Spinal cord (tissue), 10 donors: ENCODE data around the gene BICDL1. TPM values are rescaled to one million over a fixed set of nuclear protein-coding genes. Genes with fewer than 3 reads are reported as not detected.

ENCODE experiments used
- DNase-seq, 6 donors: peaks; one replicate each; pipeline versions ENCODE4 v3.0.0 to v3.0.0-alpha.2; 2013 to 2015; ENCODE audit warnings: low spot score in 6 of 6, low read depth in 4 of 6
- H3K27ac ChIP-seq: one replicate; pipeline ENCODE4 v1.5.1; 2013; ENCODE audit warnings: low read depth, low read length, control low read depth
- H3K27me3 ChIP-seq: one replicate; pipeline ENCODE4 v1.6.1; 2013; ENCODE audit warnings: low read length; ENCODE audit not compliant: control insufficient read depth, insufficient read depth
- H3K36me3 ChIP-seq: one replicate; pipeline ENCODE4 v1.6.1; 2013; ENCODE audit warnings: low read length; ENCODE audit not compliant: control insufficient read depth, insufficient read depth
- H3K4me1 ChIP-seq: one replicate; pipeline ENCODE4 v1.6.1; 2013; ENCODE audit warnings: low read length; ENCODE audit not compliant: control insufficient read depth, insufficient read depth
- H3K4me3 ChIP-seq: one replicate; pipeline ENCODE4 v1.5.1; 2013; ENCODE audit warnings: low read depth, low read length, control low read depth
- H3K9me3 ChIP-seq: one replicate; pipeline ENCODE4 v1.6.1; 2013; ENCODE audit warnings: low read length; ENCODE audit not compliant: control insufficient read depth, insufficient read depth
- WGBS: methylation state at CpG from one replicate; pipeline ENCODE4 v1.1.5; 2013; ENCODE audit warnings: missing lambda C conversion rate; ENCODE audit not compliant: insufficient coverage; 5-methylcytosine and 5-hydroxymethylcytosine counted together
- polyA plus RNA-seq, 2 donors: library from polyadenylated mRNA; unstranded; fragments of 120-200 nt; gene quantifications; one replicate each; pipeline ENCODE4 v1.2.1, GENCODE V29; 2013; ENCODE audit not compliant: insufficient read length in 2 of 2
- total RNA-seq, 2 donors: library from RNA; depleted of rRNA in 1 of 2; stranded (reverse); fragments of 120-200 nt in 1 of 2; fragments of >200 nt in 1 of 2; gene quantifications; one replicate each; pipeline versions ENCODE4 v1.2.3 to v1.2.4, GENCODE V29; 2013 to 2014
- donor health status: healthy.

Gene BICDL1
- total and polyA plus RNA-seq, 4 donors: 11.7 to 55.1 (median 30.1) TPM

DNA sequence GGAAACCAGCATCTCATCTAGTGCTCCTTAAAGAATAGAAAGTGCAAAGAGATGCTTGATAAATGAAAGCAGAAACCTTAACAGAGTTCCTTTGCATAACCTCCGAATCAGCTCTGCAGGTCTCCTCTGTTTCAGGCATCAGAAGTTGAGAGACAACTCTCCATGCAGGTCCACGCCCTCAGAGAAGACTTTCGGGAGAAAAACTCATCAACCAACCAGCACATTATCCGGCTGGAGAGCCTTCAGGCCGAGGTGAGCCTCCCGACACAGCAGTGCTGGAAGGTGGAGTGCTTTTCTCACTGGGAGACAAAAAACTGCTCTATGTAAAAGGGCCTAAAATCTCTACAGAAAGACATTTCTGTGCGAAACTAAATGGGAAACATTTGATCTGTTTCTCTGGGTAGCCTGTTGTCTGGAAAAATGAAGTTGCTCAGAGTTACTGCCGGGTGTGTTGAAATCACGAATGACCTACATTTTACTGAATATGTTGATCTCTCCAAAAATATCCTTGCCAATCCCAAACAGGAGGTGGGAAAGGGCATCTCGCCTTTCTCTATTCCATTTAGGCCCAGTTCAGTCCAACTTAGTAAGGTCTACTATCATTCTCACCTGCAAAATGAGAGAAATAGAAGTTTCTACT is 72.7 kb downstream of the BICDL1 start:
- H3K9me3 ChIP-seq: no peaks in the 10 kb centered on the region
- H3K27ac ChIP-seq: no peak overlapping the region
- peaks cover 5% of the 10 kb centered on the region for H3K36me3 ChIP-seq
- DNase-seq: no peak
- H3K4me1 ChIP-seq: peaks cover 18% of the 10 kb centered on the region
- H3K4me3 ChIP-seq: no peak overlapping the region
- 88% methylated on average over 2 of the region's 10 CpGs for WGBS
- H3K27me3 ChIP-seq: no peaks in the 10 kb centered on the region

DNA sequence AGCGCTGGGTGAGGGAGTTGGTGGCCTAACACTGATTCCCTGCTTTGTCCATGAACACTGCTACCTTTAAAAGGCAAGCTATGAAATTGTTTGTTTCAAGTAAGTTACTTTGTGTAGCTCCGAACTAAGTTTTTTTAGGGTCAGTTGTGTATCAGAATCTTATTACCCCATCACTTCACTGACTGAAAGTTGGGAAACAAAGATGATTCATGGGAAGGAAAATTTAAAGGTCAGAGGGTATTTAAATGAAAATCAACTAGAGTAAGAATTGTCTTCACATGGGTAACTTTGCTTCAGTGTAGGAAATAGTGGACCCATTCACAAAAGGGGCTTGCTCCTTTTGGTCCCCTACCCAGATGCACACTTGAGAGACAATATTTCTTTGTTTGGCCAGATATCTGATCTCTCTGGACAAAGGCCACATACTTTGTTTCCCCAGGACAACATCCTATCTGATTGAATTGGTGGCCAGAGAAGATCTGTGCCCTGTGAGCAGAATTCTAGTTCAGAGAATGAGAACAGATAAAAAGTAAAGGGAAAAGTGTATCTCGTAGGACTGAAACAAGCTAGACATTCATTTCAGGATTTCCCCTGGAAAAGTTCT is 74.0 kb downstream of the BICDL1 start:
- WGBS: 100% methylated on average over 1 of the region's 3 CpGs

GRCh38 chr12:120064054-120064940 is 75.3 kb downstream of the BICDL1 start:
- Histone ChIP-seq H3K4me3 (no peak overlapping the region), H3K4me1 (peaks cover 18% of the 10 kb centered on the region), H3K27ac (no peak overlapping the region), H3K36me3 (peaks cover 5% of the 10 kb centered on the region), H3K9me3 (no peaks in the 10 kb centered on the region), H3K27me3 (no peaks in the 10 kb centered on the region)
- WGBS: 74% methylated on average over 14 of the region's 16 CpGs
- no peak for DNase-seq

More for the DNA sequence above, 74.0 kb downstream of the BICDL1 start:
- Histone ChIP-seq H3K36me3 (peaks cover 5% of the 10 kb centered on the region), H3K27ac (no peak overlapping the region), H3K9me3 (no peaks in the 10 kb centered on the region), H3K4me3 (no peak overlapping the region), H3K27me3 (no peaks in the 10 kb centered on the region), H3K4me1 (peaks cover 18% of the 10 kb centered on the region)
- no peak for DNase-seq

DNA sequence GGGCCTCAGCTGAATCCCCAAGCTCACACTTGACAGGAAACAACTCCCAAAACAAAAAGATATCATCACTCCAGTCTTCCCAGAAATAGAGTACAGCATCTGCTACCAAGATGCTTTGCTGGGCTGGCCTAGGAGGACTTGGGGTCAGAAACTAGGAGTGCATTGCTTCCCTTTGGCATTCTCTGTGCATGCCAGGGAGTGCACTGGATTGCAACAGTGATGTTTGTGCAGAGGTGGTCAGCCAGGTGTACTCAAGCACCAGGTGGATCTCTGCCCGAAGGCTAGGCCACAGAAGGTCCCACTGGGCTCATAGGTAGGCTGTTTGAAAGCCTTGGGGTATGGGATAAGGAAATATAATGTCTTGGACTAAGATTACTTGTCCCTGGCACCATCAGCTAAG is 76.4 kb downstream of the BICDL1 start:
- peaks cover 5% of the 10 kb centered on the region for H3K36me3 ChIP-seq
- H3K27me3 ChIP-seq: no peaks in the 10 kb centered on the region
- no peak overlapping the region for H3K4me3 ChIP-seq
- no peaks in the 10 kb centered on the region for H3K9me3 ChIP-seq
- no peak for DNase-seq
- WGBS: 90% methylated on average over 1 of the region's 1 CpG
- H3K4me1 ChIP-seq: peaks cover 18% of the 10 kb centered on the region
- H3K27ac ChIP-seq: no peak overlapping the region

DNA sequence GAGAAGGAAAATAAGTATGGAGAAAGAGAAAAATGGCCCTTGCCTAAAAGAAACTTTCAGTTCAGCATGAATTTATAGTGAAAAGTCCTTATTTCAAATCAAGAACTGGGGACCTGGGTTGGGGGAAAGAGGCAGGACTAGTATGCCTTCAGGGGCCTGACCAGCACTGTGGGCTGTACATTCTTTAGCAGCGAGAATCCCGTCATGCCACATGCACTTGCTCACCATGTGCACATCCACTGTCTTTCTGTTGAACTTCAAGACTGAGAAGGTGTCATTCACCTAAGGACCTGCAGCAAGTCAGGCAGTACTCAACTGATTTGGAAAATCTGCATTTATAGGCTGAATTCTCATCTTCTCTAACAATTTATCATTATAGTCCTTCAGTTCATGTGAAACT is 77.3 kb downstream of the BICDL1 start:
- Histone ChIP-seq H3K4me1 (peaks cover 18% of the 10 kb centered on the region), H3K27me3 (no peaks in the 10 kb centered on the region), H3K27ac (no peak overlapping the region), H3K36me3 (peaks cover 5% of the 10 kb centered on the region), H3K4me3 (no peak overlapping the region), H3K9me3 (no peaks in the 10 kb centered on the region)
- DNase-seq: no peak
- WGBS: 87% methylated on average over 2 of the region's 2 CpGs

DNA sequence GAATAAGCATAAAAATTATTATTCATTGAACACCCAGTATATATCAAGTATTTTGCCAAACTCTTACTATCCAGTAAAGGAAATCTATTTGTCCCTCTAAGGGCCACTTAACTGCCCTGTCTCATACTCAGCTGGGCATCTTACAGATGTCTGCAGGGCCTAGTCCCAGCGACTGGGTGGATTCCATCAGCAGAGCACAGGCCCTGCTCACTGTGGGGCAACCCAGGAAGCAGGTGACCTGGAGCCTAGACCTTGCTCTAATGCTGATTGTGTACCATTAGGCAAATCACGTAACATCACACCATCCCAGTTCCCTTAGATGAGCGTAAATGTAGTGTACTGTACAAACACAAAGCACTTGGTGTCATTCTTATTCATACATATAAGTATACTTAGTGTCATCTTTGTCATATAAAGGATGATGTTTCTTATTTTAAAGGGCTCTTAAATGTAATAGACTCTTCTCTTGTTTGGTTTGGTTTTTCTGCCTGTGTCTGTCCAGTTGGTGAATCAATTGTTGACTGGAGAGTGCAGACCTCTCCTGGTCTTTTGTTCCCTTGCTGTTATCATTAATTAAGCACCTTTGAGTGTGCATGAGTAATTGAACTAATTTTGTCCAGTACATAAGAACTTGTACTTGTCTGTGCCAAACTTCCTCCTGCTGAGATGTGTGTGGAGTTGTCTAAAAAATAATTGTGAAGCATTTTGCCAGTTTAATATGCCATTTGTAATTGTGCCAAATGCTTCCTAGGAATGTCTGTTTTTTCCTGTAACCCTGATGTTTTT is 78.2 kb downstream of the BICDL1 start:
- Histone ChIP-seq H3K4me1 (peaks cover 18% of the 10 kb centered on the region), H3K36me3 (peaks cover 9% of the 10 kb centered on the region), H3K4me3 (no peak overlapping the region), H3K27me3 (no peaks in the 10 kb centered on the region), H3K9me3 (no peaks in the 10 kb centered on the region), H3K27ac (no peak overlapping the region)
- 50% methylated on average over 1 of the region's 3 CpGs for WGBS
- DNase-seq: peak in 1 of 6 donors; percentile 38

- Histone ChIP-seq H3K36me3 (peaks cover 15% of the 10 kb centered on the region), H3K27ac (no peak overlapping the region), H3K4me1 (peaks cover 18% of the 10 kb centered on the region), H3K27me3 (no peaks in the 10 kb centered on the region), H3K4me3 (no peak overlapping the region), H3K9me3 (no peaks in the 10 kb centered on the region)
- peak in 1 of 6 donors; percentile 28 for DNase-seq
- 79% methylated on average over 3 of the region's 3 CpGs for WGBS
Observed at GRCh38 chr12:120067901-120068300, 78.9 kb downstream of the BICDL1 start.

GRCh38 chr12:120069278-120069677 is 80.2 kb downstream of the BICDL1 start:
- Histone ChIP-seq H3K27ac (no peak overlapping the region), H3K4me3 (no peak overlapping the region), H3K27me3 (no peaks in the 10 kb centered on the region), H3K4me1 (peaks cover 13% of the 10 kb centered on the region), H3K9me3 (no peaks in the 10 kb centered on the region), H3K36me3 (peaks cover 19% of the 10 kb centered on the region)
- no CpG with 5 or more reads among the region's 5 CpGs for WGBS
- no peak for DNase-seq

- no peak for DNase-seq
- 83% methylated on average over 5 of the region's 6 CpGs for WGBS
- no peaks in the 10 kb centered on the region for H3K4me1 ChIP-seq
Observed at GRCh38 chr12:120071493-120072020, 82.5 kb downstream of the BICDL1 start.

More at GRCh38 chr12:120071493-120072020, 82.5 kb downstream of the BICDL1 start:
- Histone ChIP-seq H3K9me3 (no peaks in the 10 kb centered on the region), H3K4me3 (no peak overlapping the region), H3K36me3 (peaks cover 16% of the 10 kb centered on the region), H3K27ac (no peak overlapping the region), H3K27me3 (no peaks in the 10 kb centered on the region)
